Right lobe of liver (tissue), 6 donors: ENCODE data around the gene DYNC1I1. TPM values are rescaled to one million over a fixed set of nuclear protein-coding genes. Genes with fewer than 3 reads are reported as not detected.

Experiments used
- ATAC-seq, 4 donors: fragments of 200-7000 bp; cut with Tn5 transposase; one replicate each; pipeline ENCODE4 v1.9.1; 2020; ENCODE audit warnings: mild to moderate bottlenecking in 4 of 4, moderate library complexity in 4 of 4
- DNase-seq, 3 donors: peaks; one replicate each; pipeline ENCODE4 v3.0.0-alpha.2; 2020
- H3K27ac ChIP-seq, 3 donors: fragments of 200-600 bp; one replicate each; pipeline ENCODE4 v1.8.0; 2022
- H3K27me3 ChIP-seq, 2 donors: fragments of 200-600 bp; one replicate each; pipeline ENCODE4 v1.8.0; 2022
- H3K36me3 ChIP-seq, 4 donors: fragments of 200-600 bp; sonication (generic) in 1 of 4; one replicate each; pipeline versions ENCODE4 v1.5.1 to v1.8.0; 2017 to 2022; ENCODE audit warnings: control low read depth in 1 of 4
- H3K4me1 ChIP-seq, 4 donors: fragments of 200-600 bp; sonication (generic) in 1 of 4; one replicate each; pipeline versions ENCODE4 v1.5.1 to v1.8.0; 2017 to 2022; ENCODE audit warnings: control low read depth in 1 of 4
- H3K4me3 ChIP-seq, 3 donors: fragments of 200-600 bp; one replicate each; pipeline ENCODE4 v1.8.0; 2022
- H3K9me3 ChIP-seq, 4 donors: fragments of 200-600 bp; sonication (generic) in 1 of 4; one replicate each; pipeline versions ENCODE4 v1.5.1 to v1.8.0; 2017 to 2022; ENCODE audit warnings: control low read depth in 1 of 4
- CTCF ChIP-seq, 4 donors: fragments of 200-600 bp in 3 of 4; fragments of 450-650 bp in 1 of 4; IDR thresholded peaks; one replicate each; pipeline versions ENCODE4 v1.5.1 to v1.8.0; 2016 to 2022; ENCODE audit warnings: antibody characterized with exemption in 4 of 4, mild to moderate bottlenecking in 2 of 4
- POLR2A ChIP-seq: fragments of 450-650 bp; IDR thresholded peaks from one replicate; pipeline ENCODE4 v1.6.1; 2017; ENCODE audit warnings: antibody characterized with exemption, mild to moderate bottlenecking
- WGBS: methylation state at CpG from one replicate; pipeline ENCODE4 v1.1.6; 2018; ENCODE audit warnings: low coverage, low lambda C conversion rate; ENCODE audit not compliant: insufficient coverage; ENCODE audit errors: missing lambda C conversion rate; 5-methylcytosine and 5-hydroxymethylcytosine counted together
- intact Hi-C, 2 donors: fragments of 100-400 bp; cut with DNase I; formaldehyde crosslinking; loops; one replicate each; pipeline versions ENCODE4 v1.11.2 to v1.14.1; 2022
- total RNA-seq, 6 experiments: library from RNA; depleted of rRNA in 2 of 6; stranded (reverse); fragments of >200 nt in 2 of 6; fragmentation: NEBNext Ultra II Directional in 3 of 6; extraction: Animal tissue kit (Norgen Biotek cat#: 25700) in 3 of 6; gene quantifications; one replicate each; pipeline versions ENCODE4 v1.1.0 to v1.2.4, GENCODE V29; 2016 to 2023
- donor health status: DM: no; HTN: yes; CAD: no.
- donor health status: DM: no; HTN: no; CAD: no.
- donor health status: DM: no; HTN: no; CAD: no.
- donor health status: DM: no; HTN: yes; CAD: no.
- donor health status: DM: no; HTN: yes; CAD: no.

The DYNC1I1 gene
- total RNA-seq, 6 experiments from 2014 or later = 0.09 to 1.1 (median 0.62) TPM

DNA sequence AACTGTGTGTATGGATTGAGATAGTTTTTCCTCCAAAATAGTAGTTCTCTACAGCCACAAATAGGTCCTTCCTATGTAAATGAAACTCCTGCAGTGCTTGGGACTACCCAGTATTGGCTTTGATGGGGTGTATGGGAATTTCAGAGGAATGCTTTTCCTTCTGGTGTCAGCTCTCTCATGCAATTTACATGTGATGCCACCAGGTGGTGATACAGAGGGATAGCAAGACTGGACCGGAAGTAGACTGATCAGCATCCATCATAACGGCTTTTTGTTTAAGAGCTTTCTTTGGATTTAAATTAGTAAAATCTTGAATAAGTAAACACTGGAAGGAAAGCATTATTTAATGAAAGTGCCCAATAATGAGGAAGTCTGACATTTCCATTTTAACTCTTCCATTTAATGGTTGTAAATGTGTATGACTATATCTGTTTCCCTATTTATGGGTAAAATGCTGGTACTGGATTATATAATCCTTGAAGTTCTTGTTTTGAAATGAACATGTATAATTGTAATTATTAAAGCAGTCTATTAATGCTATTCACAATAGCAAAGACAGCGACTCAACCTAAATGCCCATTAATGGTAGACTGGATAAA is 22.7 kb downstream of the DYNC1I1 start:
- DNase-seq = no peak
- Histone ChIP-seq H3K4me1 (no peaks in the 10 kb centered on the region), H3K36me3 (no peaks in the 10 kb centered on the region), H3K9me3 (no peaks in the 10 kb centered on the region), H3K27me3 (no peaks in the 10 kb centered on the region), H3K4me3 (no peak overlapping the region), H3K27ac (no peak overlapping the region)
- WGBS = 54% methylated on average over 3 of the region's 3 CpGs
- TF ChIP-seq POLR2A (no peak), CTCF (IDR thresholded peaks at IDR 0.05) (peak; percentile 16 to 71 (median 44))
- intact Hi-C loops = no loop called here
- ATAC-seq = peak; percentile 66 to 88 (median 77)

DNA sequence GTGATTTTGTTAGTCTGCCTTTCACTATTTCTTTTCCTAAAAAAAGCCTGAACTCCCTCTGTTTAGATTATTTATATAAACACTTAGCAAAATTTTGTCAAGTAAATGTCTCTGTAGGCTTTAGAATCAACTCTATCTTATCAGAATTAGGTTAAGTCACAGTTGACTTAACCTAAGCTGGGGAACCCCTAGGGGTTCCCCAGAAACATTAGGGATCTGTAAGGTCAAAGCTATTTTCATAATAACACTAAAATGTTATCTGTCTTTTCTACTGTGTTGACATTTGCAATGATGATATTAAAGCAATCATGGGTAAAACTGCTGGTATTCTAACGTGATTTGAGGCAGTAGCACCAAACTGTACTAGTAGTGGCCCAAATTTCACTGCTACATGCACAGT is 24.3 kb downstream of the DYNC1I1 start:
- no peak for DNase-seq
- Histone ChIP-seq H3K27ac (no peak overlapping the region), H3K9me3 (no peaks in the 10 kb centered on the region), H3K4me3 (no peak overlapping the region), H3K27me3 (no peaks in the 10 kb centered on the region), H3K36me3 (no peaks in the 10 kb centered on the region), H3K4me1 (no peaks in the 10 kb centered on the region)
- ATAC-seq = no peak
- intact Hi-C loops = no loop called here
- 36% methylated on average over 1 of the region's 1 CpG for WGBS
- TF ChIP-seq CTCF (IDR thresholded peaks at IDR 0.05) = no peak
- TF ChIP-seq POLR2A = no peak

GRCh38 chr7:95798401-95798930 is 26.1 kb downstream of the DYNC1I1 start:
- 24% methylated on average over 4 of the region's 4 CpGs for WGBS
- H3K9me3 ChIP-seq = no peaks in the 10 kb centered on the region
- H3K36me3 ChIP-seq = no peaks in the 10 kb centered on the region
- H3K27me3 ChIP-seq = no peaks in the 10 kb centered on the region
- ATAC-seq (no peak), DNase-seq (no peak)
- intact Hi-C loops = no loop called here
- H3K4me3 ChIP-seq = no peak overlapping the region
- no peak overlapping the region for H3K27ac ChIP-seq
- TF ChIP-seq CTCF (IDR thresholded peaks at IDR 0.05) = no peak
- TF ChIP-seq POLR2A = no peak
- no peaks in the 10 kb centered on the region for H3K4me1 ChIP-seq

GRCh38 chr7:95800787-95801186 is 28.4 kb downstream of the DYNC1I1 start:
- Histone ChIP-seq H3K27ac (no peak overlapping the region), H3K36me3 (no peaks in the 10 kb centered on the region), H3K27me3 (no peaks in the 10 kb centered on the region), H3K9me3 (no peaks in the 10 kb centered on the region), H3K4me1 (no peaks in the 10 kb centered on the region), H3K4me3 (no peak overlapping the region)
- no peak for DNase-seq
- no peak for TF ChIP-seq POLR2A
- no peak for TF ChIP-seq CTCF (IDR thresholded peaks at IDR 0.05)
- WGBS = 53% methylated on average over 3 of the region's 3 CpGs
- intact Hi-C loops = no loop called here
- ATAC-seq = no peak
